Measurements from ENCODE around the gene TRAF3IP1.
"Not testable (repeated sequence)": the region's sequence is repeated elsewhere in the genome, so short reads cannot be mapped to it uniquely, and the experiment has no call there.

TRAF3IP1 gene

DNA sequence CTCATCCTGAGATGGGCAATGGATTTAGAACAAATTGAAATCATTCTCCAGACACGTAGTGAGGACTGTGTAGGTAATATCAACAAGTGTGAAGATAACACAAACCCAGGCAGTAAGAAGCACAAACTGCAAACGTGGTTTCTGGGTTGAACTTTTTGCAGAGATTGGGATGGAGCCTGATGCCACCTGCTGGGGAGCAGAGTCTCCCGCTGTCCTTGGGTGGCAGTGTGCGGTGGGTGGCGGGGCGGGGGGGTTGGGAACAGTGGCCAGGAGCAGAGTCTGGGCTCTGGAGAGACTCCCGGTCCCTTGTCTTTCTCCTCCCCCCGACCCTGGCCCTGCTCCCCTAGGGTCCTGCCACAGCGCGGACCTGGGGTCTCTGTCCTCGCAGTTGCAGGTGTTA is 19.5 kb downstream of the TRAF3IP1 start:
- DNase-seq (ENCODE audit: low read depth in 2 of 2), result no peak

DNA sequence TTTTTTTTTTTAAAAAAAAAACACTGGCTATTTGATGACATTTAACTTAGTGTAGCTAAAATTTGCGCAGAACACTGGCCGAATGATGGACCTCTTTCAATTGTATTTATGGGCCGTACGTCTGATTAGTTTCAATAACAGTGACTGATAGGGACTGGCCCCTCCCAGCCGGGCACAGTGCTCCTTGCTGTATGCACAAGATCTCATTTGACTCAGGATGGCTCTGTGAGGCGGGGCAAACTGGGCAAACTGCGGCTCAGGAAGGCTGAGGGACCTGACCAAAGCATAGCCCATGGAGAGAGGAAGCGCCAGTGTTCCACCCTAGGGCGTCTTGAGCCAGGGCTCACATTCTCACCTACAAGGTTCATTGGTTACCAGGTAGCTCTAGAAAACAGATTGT is 21.2 kb downstream of the TRAF3IP1 start:
- DNase-seq (ENCODE audit: low read depth in 2 of 2), result no peak

DNA sequence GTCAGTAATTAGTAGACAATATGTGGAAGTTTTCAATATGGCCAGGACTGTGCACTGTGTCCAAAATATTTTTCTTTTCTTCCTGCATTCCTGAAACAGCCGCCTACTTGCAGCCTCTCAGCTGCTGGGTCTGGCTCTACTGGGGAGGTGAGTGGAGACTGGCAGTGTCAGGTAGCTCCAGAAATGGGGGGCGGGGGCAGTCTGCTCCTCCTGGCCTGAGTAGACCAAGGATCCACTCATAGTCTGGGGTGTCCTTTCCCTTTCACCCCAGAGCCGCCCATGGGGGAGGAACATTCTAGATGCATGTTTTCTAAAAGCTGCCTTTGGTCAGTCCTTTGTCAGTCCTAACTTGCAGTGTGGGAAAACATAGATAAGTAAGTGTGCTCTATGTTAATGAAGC is 23.7 kb downstream of the TRAF3IP1 start:
- no peak for DNase-seq (ENCODE audit: low read depth in 2 of 2)

DNA sequence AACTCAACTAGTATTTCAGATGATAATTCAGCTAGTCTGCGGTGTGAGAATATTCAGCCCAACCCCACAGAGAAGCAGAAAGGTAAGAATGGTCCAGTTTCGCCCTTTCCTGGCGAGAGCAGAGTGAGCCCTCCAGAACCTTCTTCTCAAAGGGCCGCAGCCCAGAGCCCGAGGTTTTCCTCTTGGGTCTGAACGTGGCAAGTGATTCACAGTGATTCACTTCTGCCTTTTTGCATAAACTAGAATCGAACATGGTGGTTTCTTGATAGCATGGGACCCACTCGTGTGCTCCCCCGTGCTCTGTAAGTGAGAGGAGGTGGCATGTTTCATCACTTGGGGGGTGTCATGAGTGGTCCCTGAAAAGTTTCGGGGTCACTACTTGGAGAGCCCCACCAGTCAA is 24.2 kb downstream of the TRAF3IP1 start:
- no peak for DNase-seq (ENCODE audit: low read depth in 2 of 2)

DNA sequence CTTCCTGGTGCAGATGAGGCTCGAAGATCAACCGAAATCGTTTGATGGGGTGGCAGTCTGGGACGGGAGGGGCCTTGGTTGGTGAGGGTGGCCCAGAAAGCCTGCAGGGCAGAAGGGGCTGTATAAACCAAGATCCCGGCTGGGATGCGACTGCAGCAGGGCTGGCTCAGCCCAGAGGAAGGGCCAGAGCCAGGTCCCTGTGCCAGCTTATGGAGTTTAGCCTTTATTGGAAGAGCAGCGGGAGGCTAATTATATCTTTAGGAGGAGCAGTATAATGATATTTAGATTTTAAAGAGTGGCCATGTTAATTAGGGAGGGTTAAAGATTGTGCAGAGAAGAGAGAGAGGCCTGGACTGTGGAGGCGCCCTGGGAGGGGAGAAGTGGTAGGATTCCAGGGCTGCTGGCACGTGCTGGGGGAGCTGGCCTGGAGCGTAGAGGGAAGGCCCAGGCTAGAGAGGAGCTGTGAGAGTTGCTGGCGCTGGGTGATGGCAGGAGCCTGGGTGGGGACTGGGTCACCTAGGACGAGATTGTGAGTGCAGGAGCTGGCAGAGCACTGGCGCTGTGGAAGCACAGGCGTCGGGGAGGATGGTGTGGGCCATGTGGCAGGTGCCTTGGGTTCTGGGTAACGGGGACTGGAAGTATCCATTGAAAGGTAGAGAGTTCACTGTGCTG is 25.1 kb downstream of the TRAF3IP1 start:
- no peak for DNase-seq (ENCODE audit: low read depth in 2 of 2)

DNA sequence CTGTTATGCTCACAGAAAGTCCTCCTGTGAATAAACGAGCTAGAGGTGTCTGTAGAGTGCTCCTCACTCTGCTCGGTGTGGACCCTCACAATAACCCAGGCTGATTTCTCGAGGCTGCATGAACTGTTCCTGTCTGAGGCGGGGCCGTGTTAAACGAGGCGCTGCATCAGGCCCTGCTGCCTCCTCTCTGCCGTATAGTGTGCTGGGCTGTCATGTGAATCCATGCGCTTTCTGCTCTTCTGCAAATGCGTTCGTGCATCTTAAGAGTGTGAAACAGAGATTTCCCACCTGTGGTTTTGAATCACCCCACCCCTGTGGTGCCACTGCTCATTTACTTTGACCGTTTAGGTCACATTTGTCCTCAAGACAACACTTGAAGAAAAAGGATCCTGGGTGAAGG is 26.2 kb downstream of the TRAF3IP1 start:
- DNase-seq (ENCODE audit: low read depth in 2 of 2), result no peak

DNA sequence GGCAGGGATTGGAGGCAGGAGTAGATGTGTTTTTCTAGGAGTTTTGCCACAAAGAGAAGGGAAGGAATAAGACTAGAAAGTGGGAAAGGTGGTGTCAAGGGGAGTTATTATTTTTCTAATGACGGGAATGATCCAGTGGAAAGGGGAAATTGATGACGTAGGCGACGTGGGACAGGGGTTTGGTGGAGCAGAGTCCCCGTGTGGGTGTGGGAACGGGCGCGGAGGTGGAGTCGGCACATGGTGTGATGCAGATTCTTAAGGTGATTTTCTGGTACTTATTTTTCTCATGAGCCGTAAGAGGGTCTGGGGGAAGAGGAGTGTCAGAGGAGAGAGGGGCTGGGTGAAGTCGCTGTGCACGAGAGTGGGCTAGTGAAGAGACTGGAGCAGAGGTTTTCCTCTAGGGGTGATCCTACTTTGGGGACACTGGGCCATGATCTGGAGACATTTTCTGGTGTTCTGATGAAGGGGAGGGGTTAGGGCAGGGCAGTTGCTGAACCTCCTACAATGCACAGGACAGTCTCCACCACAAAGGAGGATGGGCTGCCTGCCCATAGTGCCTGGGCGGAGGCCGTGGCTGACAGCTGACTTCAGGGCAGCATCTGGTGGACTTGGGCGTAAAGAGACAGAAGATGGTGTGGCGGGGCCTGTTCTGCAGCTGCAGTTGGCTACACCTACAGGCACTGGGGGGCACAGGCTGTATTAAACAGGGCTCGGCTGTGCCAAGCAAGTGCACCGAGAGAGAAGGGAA is 30.0 kb downstream of the TRAF3IP1 start:
- DNase-seq (ENCODE audit: low read depth in 2 of 2), result no peak

DNA sequence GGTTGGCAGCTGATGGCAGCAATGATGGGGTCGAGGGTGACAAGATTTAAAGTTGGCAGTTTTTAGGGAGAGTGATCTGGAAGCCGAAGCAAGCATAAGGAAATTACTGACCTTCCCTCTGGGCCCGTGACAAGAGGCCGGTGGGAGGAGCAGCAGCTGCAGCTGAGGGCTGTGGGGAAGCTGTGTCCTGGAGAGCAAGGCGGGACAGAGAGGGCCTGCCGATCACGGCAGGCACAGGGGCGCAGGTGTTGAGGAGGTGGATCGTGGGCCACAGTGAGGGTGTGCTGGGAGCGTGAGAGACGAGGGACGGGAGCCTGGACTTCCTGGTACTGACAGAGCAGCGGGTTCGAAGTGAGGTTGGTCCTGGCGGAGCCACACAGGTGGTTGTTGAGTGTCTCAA is 31.0 kb downstream of the TRAF3IP1 start:
- DNase-seq (ENCODE audit: low read depth in 2 of 2), result no peak

DNA sequence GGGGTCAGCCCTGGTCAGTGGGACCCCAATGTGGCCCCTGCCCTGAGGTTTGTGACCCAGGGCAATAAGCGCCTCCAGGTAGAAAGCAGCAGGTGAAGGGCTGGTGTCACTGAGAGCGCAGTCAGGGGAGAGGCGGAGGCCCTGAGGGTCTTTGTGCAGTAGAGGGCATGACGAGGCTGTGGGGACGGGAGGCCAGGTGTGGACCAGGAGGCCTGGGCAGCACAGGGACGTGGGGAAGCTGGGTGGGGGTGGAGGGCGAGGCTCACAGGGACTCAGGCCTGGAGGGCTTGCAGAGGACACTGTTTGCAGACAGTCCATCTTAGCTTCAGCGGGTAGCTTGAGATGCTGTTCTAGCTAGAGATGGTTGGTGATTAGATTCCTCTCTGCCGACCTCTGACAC is 32.0 kb downstream of the TRAF3IP1 start:
- DNase-seq (ENCODE audit: low read depth in 2 of 2), result no peak

DNA sequence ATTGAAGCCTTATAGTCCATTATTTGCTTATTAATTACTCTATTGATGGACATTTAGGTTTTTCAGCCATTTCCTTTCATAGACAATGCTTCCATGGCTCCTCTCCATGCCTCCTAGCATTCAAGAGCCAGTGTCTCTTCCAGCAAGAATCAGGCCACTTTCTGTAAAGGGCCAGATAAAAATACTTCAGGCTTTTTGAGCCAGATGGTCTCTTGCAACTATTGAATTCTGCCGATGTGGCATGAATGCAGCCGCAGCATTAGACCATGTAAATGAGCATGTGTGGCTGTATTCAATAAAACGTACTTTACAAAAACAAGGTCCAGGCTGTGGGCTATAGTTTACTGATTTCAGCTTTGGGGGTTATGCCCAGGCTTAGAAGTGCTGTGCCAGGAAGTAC is 38.5 kb downstream of the TRAF3IP1 start:
- no peak for DNase-seq (ENCODE audit: low read depth in 2 of 2)

DNA sequence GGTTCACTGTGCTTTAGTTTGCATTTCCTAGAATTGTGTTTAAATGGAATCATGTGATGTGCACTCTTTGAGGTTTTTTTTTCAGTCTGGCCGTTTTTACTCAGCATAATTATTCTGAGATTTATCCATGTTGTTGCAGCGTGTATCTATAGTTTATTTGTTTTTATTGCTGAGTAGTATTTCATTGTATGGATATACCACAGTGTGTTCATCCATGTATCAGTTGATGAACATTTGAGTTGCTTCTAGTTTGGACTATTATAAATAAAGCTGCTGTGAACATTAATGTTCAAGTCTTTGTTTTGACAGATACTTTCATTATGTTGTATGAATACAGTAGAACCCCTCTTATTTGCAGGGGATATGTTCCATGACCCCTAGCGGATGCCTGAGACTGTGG is 39.1 kb downstream of the TRAF3IP1 start:
- DNase-seq (ENCODE audit: low read depth in 2 of 2), result no peak

DNA sequence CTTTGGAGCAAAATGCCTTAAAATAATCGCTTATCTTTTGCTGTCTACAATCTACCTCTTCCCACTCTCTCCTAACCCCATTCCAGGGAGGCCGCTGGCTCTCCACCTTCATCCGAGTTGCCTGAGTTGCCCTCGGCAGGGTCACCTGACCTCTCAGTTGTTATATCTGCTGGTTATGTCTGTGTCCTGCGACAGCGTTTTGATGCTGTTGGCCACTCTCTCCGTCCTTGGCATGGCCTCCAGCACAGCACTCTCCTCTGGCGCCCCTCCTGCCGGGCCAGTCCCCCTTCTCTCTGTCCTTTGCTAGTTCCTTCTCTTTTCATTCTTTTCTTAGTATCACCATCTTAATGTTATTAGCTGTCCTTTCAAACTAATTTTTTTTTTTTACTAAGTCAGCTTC is 41.6 kb downstream of the TRAF3IP1 start:
- DNase-seq (ENCODE audit: low read depth in 2 of 2), result no peak

DNA sequence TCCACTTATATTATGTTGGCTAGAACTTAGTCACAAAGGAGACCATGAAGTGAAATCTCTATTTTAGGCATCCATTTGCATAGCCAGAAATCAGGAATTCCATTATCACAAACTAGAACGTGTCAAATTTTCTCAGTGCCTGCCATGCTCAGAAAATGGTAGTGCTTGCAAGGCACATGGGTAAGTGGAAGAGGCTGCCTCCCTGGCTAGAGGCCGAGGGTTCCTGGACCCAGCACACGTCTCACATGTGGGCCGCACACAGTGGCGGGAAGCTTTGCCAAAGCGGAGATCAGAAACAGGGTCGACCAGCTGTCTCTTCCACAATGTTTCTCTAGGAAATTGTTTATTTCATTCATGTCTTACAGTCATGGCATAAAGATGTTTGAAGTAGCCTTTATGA is 42.3 kb downstream of the TRAF3IP1 start:
- no peak for DNase-seq (ENCODE audit: low read depth in 2 of 2)

DNA sequence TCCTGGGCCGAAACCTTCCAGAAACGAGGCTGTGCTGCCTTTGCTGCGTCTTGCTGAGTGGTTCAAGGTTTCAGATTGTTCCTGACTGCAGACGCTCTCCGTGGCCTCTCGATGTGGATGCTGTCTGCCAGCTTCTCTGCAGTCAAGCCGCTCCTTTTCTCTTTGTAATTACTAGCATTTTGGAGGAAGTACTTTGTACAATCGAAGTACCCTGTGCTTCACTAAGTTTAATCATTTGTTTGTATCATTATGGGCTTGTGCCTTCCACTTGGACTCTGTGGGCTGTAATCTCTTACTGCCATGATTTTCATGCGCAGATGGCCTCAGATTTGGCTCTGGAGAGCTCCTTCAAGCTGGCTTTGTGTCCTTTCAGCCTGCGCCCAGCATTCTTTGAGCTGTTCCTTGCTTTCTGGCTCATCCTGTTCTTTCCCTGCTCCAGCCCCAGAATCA is 49.3 kb downstream of the TRAF3IP1 start:
- DNase-seq (ENCODE audit: low read depth in 2 of 2), result no peak

DNA sequence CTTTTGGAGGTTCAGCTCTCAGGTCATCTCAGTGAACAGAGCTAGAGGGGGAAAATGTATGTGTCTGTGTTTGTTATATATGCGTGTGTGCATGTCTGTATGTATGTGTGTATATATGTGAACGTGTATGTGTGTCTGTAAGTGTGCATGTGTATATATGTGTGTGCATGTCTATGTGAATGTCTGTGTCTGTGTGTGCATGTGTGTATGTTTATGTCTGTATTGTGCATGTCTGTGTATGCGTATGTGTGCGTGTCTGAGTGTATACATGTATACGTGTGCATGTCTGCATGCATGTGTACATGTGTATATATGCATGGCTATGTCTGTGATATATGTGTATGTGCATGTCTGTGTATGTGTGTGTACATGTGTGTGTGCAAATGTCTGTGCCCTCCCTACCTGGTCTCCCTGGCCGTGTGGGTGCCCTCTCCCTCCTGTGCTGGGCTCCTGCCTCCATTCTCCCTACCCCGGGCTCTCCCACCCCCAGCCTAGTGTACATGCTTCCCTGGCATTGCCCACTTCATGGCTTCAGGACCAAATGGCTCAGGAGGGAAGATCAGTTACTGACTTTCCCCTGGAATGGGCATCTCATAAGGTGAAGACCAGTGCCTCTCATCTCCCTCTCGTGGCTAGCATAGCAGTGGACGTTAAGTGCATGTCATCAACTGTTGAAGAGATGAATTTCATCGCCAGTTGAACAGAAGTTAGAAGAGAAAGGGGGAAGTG is 49.9 kb downstream of the TRAF3IP1 start:
- DNase-seq (ENCODE audit: low read depth in 2 of 2), result no peak

DNA sequence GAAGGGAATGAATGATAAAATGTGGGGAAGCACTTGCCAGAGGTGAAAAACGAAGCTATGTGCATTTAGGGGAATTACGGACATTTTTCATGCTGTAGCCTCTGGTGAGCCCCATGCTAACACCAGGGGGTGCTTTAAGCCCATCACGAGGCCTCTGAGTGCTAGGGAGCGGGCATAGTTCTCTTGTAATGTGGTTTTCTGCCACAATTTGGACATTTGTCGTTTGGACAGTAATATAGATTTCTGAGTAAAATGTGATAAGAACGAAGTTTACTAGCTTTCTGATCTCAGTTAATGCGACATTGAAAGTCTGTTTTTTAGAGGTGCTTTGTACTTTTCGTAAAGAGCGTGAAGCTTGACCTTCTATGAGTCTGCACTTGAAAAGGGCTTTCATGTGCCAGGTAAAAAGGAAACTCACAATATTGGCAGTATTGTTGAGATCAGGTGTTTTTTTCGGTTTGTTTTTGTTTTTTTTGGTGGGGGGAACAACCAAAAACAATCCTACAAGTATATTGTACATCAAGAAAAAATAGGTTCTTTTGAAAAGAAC is 50.6 kb downstream of the TRAF3IP1 start:
- DNase-seq (ENCODE audit: low read depth in 2 of 2), result peak; percentile 28 to 31

DNA sequence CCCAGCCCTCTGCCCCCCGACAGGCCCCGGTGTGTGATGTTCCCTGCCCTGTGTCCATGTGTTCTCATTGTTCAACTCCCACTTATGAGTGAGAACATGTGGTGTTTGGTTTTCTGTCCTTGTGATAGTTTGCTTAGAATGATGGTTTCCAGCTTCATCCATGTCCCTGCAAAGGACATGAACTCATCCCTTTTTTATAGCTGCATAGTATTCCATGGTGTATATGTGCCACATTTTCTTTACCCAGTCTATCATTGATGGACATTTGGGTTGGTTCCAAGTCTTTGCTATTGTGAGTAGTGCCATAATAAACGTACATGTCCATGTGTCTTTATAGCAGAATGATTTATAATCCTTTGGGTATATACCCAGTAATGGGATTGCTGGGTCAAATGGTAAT is 52.0 kb downstream of the TRAF3IP1 start:
- DNase-seq (ENCODE audit: low read depth in 2 of 2), result not testable (repeated sequence)

DNA sequence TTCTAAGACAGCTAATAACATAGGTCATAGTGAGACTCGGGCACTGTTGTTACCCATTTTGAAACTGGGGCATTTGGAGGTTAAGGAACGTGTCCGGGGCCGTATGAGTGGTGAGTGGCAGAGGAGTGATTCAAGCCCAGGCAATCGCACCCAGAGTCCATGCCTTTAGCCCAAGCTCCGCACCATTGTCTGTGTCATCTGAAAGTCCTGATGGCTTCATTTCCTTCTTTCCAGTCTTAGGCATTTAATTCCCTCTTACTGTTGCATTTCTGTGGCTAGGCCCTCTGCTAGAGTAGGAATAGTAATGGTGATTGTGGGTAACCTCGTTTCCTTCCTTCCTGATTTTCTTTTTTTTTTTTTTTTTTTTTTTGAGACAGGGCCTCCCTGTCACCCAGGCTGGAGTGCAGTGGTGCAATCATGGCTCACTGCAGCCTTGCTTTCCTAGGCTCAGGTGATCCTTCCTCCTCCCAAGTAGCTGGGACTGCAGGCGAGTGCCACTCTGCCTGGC is 56.6 kb downstream of the TRAF3IP1 start:
- DNase-seq (ENCODE audit: low read depth in 2 of 2), result no peak

DNA sequence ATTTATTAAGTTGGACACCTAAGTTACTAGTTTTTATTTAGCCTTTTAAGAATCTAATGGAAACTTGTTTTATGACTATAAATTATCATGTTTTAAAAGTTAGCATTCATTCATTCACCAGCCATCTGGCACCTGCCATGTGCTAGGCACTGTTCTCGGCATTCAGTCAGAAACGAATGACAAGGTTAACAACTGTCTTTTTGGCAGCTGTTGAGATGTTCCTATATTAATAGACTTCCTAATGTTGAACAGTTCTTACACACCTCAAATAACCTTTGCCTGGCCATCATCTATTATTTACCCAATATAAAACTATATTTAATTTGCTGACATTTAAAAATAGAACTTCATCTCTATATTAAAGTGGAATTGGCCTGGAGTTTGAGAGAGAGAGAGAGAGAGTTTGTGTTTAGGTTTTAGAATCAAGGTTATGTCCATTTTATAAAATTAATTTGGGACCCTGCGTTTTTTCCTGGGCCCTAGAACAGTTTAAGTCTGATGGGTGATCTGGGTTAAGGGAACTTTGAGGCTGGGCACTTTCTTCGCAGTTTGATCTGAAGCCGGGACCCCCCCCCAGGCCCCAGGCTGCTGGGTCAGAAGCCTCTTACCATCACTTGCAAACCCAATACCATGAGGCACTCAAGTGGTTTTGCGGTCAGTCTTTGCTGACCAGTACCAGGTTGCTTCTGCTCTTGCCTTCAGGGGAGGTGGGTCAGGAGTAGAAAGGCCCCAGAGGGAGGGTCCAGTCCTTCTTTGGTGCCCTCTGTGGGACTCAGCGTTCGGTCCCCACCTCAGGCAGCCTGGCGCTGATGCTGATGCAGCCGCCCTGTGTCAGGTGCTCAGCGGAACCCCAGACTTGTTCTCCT is 58.1 kb downstream of the TRAF3IP1 start:
- DNase-seq (ENCODE audit: low read depth in 2 of 2), result no peak

DNA sequence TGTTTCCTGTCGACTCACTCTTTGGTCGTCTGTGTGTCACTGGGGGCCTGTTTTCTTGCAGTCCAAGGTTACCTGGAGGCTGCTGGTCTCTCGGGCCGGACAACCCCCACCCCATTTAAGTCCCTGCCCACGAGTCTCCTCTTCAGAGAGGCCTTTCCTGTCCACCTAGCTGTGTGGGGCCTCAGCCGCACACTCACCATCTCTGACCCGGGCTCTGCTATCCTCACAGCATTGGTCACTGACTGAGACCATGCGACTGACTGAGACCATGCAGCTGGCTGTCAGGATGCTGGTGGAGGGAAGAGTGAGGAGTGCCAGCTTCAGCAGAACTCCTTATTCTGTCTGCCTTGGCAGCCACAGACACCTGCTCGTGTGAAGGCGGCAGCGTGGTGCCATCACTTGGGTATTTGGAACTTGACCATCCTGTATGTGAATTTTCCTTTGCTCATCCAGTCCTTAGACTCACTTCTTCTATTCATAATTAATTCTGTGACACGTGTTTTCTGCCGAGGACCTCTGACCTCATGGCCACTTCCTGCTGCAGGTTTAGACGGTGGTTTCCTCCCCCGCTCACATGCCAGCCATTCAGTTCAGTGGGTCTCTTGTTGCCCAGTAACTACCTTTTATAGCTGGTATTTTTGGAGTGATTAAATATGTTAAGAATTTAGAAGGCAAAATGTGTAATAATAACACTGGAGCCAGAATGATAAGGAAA is 58.9 kb downstream of the TRAF3IP1 start:
- peak; percentile 19 to 28 for DNase-seq (ENCODE audit: low read depth in 2 of 2)

DNA sequence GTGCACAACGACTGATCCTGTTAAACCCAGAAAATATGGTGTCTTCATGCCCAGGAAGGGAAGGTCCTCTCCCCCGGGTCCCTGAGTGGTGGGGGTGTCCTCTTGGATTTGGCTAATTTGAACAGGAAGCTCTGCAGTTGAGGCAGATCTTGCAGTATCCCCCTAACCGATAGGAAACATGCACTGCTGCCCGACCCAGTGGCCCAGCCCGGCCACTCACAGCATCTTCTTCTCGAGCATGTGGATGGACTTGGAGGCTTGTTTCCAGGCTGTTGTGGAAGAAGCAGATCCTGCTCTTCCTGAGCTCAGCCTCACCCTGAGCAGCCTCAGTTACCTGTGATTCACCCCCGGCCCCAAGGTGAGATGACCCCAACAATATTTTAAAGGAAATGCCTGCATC is 60.0 kb downstream of the TRAF3IP1 start:
- no peak for DNase-seq (ENCODE audit: low read depth in 2 of 2)
